Vagina (tissue), 2 donors: ENCODE data around the gene GPR101. TPM values are rescaled to one million over a fixed set of nuclear protein-coding genes. Genes with fewer than 3 reads are reported as not detected.

Experiments
- DNase-seq, 2 donors: peaks; one replicate each; pipeline ENCODE4 v3.0.0-alpha.2; 2017; ENCODE audit errors: extremely low spot score in 2 of 2
- H3K27ac ChIP-seq: fragments of 200-600 bp; sonication (generic); one replicate; pipeline ENCODE4 v1.5.1; 2019
- H3K27me3 ChIP-seq: fragments of 200-600 bp; sonication (generic); one replicate; pipeline ENCODE4 v1.5.1; 2019
- H3K36me3 ChIP-seq, 2 donors: fragments of 200-600 bp; sonication (generic); one replicate each; pipeline ENCODE4 v1.5.1; 2017 to 2019
- H3K4me1 ChIP-seq: fragments of 200-600 bp; sonication (generic); one replicate; pipeline ENCODE4 v1.5.1; 2019
- H3K4me3 ChIP-seq, 2 donors: fragments of 200-600 bp; sonication (generic); 1 replicate in 1 of 2; 2 replicates in 1 of 2; pipeline ENCODE4 v1.5.1; 2016 to 2019
- H3K9me3 ChIP-seq: fragments of 200-600 bp; sonication (generic); one replicate; pipeline ENCODE4 v1.5.1; 2019
- CTCF ChIP-seq, 3 experiments: fragments of 450-650 bp in 2 of 3; fragments of 200-600 bp in 1 of 3; sonication (generic) in 1 of 3; IDR thresholded peaks; one replicate each; pipeline ENCODE4 v1.5.1; 2017 to 2019; ENCODE audit warnings: antibody characterized with exemption in 3 of 3, mild to moderate bottlenecking in 2 of 3, moderate library complexity in 2 of 3
- POLR2A ChIP-seq, 2 donors: fragments of 450-650 bp; IDR thresholded peaks; one replicate each; pipeline ENCODE4 v1.6.1; 2017; ENCODE audit warnings: antibody characterized with exemption in 2 of 2, mild to moderate bottlenecking in 2 of 2, moderate library complexity in 2 of 2
- POLR2AphosphoS5 ChIP-seq, 2 donors: sonication (generic); formaldehyde crosslinking; IDR thresholded peaks; one replicate each; pipeline ENCODE4 v1.9.0; 2017; ENCODE audit warnings: antibody characterized with exemption in 2 of 2, mild to moderate bottlenecking in 2 of 2, low read depth in 1 of 2; ENCODE audit not compliant: insufficient read depth in 1 of 2
- intact Hi-C: fragments of 100-400 bp; cut with DNase I; formaldehyde crosslinking; loops from one replicate; pipeline ENCODE4 v1.15.1; 2023
- total RNA-seq: library from RNA; depleted of rRNA; stranded (reverse); fragments of >200 nt; gene quantifications from one replicate; pipeline ENCODE4 v1.2.3, GENCODE V29; 2016

GPR101 gene
- total RNA-seq, 1 donor from 2014 or later, result not detected

- Histone ChIP-seq H3K4me3 (no peak overlapping the region), H3K27ac (no peak overlapping the region), H3K4me1 (no peaks in the 10 kb centered on the region), H3K9me3 (no peaks in the 10 kb centered on the region), H3K36me3 (no peaks in the 10 kb centered on the region), H3K27me3 (no peaks in the 10 kb centered on the region)
- intact Hi-C loops, result no loop called here
- no peak for DNase-seq
- TF ChIP-seq CTCF (IDR thresholded peaks at IDR 0.05), result no peak
- no peak for TF ChIP-seq POLR2A (IDR thresholded peaks at IDR 0.05)
- no peak for TF ChIP-seq POLR2AphosphoS5 (IDR thresholded peaks at IDR 0.05; ENCODE audit: insufficient read depth in 1 of 2, low read depth in 1 of 2)
These were observed 29.3 kb upstream of the GPR101 start for GRCh38 chrX:137062915-137063617.

DNA sequence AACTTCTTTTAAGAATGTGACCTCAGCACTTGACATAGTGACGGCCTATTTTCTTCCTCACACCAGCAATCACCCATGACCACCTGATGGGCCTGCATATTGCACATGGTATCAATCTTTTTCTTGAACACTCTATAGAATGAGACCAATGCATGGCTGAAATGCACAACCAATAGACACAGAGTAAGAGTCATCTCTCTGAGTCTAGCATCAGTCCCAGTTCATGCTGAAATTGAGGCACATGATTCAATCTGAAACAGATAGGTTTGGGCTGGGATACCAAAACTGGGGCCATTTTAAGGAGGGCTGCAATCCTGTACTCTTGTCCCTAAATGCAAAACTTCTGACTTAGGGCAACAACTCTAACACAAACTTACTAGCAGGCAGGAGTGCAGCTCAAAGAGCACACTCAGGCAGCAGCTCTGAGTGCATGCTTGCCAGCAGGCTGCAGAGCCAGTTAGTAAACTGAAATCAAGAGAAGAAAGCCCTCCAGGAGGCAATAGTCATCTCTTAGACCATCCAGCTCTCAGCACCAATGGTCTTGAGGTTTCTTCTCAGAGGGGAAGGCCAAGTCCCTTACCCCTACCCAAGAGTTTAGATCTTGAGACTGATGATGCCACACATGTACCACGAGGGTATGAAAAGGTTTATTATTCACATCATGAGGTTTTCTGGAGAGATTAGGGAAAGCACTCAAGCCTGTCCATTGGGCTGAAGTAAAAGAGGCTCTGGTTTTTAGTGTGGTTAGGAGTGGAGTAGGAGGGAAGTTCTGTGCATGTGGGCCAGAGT lies 24.7 kb upstream of the GPR101 start:
- Histone ChIP-seq H3K4me1 (no peaks in the 10 kb centered on the region), H3K9me3 (no peaks in the 10 kb centered on the region), H3K4me3 (no peak overlapping the region), H3K27ac (no peak overlapping the region), H3K36me3 (no peaks in the 10 kb centered on the region), H3K27me3 (no peaks in the 10 kb centered on the region)
- TF ChIP-seq POLR2A (IDR thresholded peaks at IDR 0.05), result no peak
- TF ChIP-seq POLR2AphosphoS5 (IDR thresholded peaks at IDR 0.05; ENCODE audit: insufficient read depth in 1 of 2, low read depth in 1 of 2), result no peak
- TF ChIP-seq CTCF (IDR thresholded peaks at IDR 0.05), result no peak
- intact Hi-C loops, result loop anchor here (10.0 kb wide), 1 partner anchor 104 kb away; no protein-coding TSS in a partner anchor
- no peak for DNase-seq

GRCh38 chrX:137052643-137053235 lies 18.9 kb upstream of the GPR101 start:
- H3K27ac ChIP-seq, result no peak overlapping the region
- H3K4me3 ChIP-seq, result peak overlapping the region; percentile 34 to 40
- DNase-seq, result no peak
- no peaks in the 10 kb centered on the region for H3K36me3 ChIP-seq
- no peak for TF ChIP-seq POLR2A (IDR thresholded peaks at IDR 0.05)
- no peak for TF ChIP-seq POLR2AphosphoS5 (IDR thresholded peaks at IDR 0.05; ENCODE audit: insufficient read depth in 1 of 2, low read depth in 1 of 2)
- peaks cover 4% of the 10 kb centered on the region for H3K27me3 ChIP-seq
- intact Hi-C loops, result loop anchor here (10.0 kb wide), 1 partner anchor 98 kb away; no protein-coding TSS in a partner anchor
- H3K9me3 ChIP-seq, result no peaks in the 10 kb centered on the region
- peaks cover 12% of the 10 kb centered on the region for H3K4me1 ChIP-seq

DNA sequence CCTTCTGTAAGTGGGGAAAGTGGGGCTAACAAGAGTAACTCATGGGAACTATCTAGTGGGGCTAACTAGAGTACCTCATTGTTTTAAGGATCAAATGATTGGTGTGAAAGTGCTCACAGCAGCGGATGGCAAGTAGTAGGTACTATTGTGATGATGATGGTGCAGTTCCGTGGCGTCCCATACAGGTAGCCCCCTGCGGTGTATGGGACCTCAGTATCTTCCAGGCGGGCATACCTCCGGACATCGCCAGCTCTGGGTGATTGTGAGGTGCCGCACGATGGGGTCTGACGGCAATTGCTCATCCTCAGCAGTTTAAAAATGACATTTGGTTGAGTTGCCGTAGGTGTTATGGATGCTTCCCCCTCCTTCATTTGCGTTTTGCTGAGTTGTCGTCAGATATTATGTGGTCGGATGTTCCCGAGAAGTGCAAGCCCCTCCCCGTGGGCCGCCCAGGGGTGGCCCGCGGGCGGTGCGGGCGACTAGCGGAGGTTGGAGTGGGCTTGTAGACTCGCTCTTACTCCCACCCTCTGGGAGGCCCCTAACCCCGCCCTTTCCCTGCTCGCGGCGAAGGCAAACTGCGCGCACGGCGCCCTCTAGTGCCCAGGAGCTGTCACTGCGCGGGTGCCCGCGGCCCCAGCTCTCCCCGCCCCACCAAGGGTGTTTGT lies 18.3 kb upstream of the GPR101 start:
- Histone ChIP-seq H3K27me3 (peaks cover 4% of the 10 kb centered on the region), H3K27ac (no peak overlapping the region), H3K36me3 (no peaks in the 10 kb centered on the region), H3K4me3 (peak overlapping the region; percentile 34 to 40), H3K9me3 (no peaks in the 10 kb centered on the region), H3K4me1 (peaks cover 12% of the 10 kb centered on the region)
- intact Hi-C loops, result loop anchor here (10.0 kb wide), 1 partner anchor 97 kb away; no protein-coding TSS in a partner anchor
- TF ChIP-seq CTCF (IDR thresholded peaks at IDR 0.05) (peak; percentile 19 to 62 (median 31)), POLR2A (IDR thresholded peaks at IDR 0.05) (no peak), POLR2AphosphoS5 (IDR thresholded peaks at IDR 0.05; ENCODE audit: insufficient read depth in 1 of 2, low read depth in 1 of 2) (no peak)
- no peak for DNase-seq

DNA sequence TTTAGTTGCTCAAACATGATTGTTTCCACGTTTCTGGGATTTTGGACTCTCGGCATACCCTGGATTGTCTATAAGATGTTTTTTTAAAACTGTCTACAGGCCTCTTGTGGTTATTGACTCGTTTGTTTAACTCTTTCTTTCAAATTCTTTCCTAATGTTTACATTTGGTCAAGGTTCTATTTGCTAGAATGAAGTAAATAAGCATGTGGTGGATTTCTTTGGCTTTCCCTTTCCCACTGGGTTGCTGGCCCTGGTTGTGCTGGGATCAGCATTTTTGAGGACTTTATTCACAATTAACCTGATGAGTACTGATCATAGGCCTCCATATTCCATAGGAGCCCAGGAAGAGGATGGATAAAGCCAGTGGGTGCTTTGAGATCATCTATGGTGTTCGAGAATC lies 11.1 kb upstream of the GPR101 start:
- intact Hi-C loops, result no loop called here
- no peak for DNase-seq
- Histone ChIP-seq H3K4me3 (no peak overlapping the region), H3K4me1 (no peaks in the 10 kb centered on the region), H3K27me3 (no peaks in the 10 kb centered on the region), H3K9me3 (no peaks in the 10 kb centered on the region), H3K36me3 (no peaks in the 10 kb centered on the region), H3K27ac (no peak overlapping the region)
- TF ChIP-seq CTCF (IDR thresholded peaks at IDR 0.05) (no peak), POLR2A (IDR thresholded peaks at IDR 0.05) (no peak), POLR2AphosphoS5 (IDR thresholded peaks at IDR 0.05; ENCODE audit: insufficient read depth in 1 of 2, low read depth in 1 of 2) (no peak)
